ENCODE measurements around the gene RHOF.

DNA sequence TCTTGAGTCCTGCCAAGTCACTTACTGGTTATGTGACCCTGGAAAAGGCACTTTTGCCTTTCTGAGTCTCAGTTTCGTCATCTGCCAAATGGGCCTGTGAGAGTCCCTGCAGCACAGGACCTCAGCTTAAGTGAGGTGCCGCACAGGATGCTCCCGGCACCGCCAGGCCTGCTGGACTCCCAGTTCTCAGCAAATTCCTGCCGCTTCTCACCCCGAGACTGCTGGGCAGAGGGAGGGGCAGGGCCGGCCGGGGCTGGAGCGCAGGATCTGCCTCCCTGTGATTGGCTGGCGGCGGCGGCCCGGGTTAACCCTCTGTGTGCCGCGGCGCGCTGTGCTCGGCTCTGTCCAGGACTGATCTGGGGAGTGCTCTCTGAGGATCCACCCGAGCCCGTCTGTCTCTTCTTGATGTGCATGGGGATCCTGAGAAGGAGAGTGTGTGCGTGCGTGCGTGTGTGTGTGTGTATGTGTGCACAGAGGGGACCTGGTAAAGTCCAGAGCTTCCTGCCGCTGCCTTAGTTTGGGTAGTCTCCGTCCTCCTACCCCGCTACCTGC lies 18.9 kb upstream of the RHOF start:
- TF ChIP-seq, protein P1, sequence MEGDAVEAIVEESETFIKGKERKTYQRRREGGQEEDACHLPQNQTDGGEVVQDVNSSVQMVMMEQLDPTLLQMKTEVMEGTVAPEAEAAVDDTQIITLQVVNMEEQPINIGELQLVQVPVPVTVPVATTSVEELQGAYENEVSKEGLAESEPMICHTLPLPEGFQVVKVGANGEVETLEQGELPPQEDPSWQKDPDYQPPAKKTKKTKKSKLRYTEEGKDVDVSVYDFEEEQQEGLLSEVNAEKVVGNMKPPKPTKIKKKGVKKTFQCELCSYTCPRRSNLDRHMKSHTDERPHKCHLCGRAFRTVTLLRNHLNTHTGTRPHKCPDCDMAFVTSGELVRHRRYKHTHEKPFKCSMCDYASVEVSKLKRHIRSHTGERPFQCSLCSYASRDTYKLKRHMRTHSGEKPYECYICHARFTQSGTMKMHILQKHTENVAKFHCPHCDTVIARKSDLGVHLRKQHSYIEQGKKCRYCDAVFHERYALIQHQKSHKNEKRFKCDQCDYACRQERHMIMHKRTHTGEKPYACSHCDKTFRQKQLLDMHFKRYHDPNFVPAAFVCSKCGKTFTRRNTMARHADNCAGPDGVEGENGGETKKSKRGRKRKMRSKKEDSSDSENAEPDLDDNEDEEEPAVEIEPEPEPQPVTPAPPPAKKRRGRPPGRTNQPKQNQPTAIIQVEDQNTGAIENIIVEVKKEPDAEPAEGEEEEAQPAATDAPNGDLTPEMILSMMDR (IDR thresholded peaks at IDR 0.05) = peak in 1 of 6 experiments; percentile 42
- TF ChIP-seq POLR2A (IDR thresholded peaks at IDR 0.05) = peak in 1 of 2 donors; percentile 58
